HCEC 1CT (cell line): Measurements from ENCODE around the gene PSMC6.
"Not testable (repeated sequence)": the region's sequence is repeated elsewhere in the genome, so short reads cannot be mapped to it uniquely, and the experiment has no call there.

Source experiments
- DNase-seq: peaks from one replicate; pipeline ENCODE4 v3.0.0-alpha.2; 2017

PSMC6 gene

DNA sequence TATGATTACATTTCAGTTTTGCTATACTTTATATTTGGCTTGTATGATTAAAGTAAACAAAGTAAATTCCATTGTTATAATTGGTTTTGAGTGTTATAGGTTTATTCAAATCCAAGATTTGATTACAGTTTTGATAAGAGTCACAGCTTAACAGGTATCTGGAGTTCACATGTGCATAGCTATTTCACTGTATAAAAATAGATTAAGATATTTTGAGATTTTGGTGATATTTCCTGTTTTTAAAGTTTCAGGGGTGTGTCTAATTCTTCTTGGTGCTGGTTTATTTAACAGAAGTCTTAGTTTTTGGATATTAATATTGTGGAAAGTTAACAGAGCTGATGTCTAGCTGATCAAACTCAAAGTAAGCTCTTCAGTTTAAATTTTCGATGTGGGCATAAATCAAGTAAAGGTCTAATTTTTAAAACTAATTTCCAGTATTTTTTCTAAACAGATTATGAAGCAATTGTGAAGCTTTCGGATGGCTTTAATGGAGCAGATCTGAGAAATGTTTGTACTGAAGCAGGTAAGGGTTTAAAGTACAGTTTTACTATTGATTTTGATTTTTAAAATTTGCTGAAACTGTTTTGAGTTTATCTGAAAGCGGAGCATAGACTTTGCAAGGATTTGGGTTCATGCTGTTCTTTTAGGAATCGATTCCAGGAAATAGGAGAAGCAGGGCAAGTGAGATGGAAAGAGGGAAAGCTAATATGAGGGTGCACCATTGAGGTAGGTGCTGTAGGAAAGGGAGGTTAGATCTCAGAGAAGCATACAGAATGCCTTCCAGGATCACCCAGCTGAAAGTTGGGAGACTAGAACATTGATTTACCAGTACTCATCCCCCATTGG, 16.7 kb downstream of the PSMC6 start:
- DNase-seq: no peak

DNA sequence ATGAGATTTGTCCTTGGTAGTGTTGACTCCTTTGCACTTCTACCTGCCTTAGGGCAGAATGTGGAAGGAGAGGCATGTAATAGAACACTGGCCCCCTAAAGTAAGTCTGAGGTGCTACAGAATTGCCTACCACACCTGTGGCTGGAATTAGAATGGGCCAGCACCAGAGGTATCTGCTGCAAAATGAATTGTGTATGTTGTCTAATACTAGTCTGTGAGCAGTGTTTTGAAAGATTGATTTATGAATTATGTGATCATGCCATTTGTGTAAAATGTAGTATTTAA, 17.3 kb downstream of the PSMC6 start:
- DNase-seq: no peak

DNA sequence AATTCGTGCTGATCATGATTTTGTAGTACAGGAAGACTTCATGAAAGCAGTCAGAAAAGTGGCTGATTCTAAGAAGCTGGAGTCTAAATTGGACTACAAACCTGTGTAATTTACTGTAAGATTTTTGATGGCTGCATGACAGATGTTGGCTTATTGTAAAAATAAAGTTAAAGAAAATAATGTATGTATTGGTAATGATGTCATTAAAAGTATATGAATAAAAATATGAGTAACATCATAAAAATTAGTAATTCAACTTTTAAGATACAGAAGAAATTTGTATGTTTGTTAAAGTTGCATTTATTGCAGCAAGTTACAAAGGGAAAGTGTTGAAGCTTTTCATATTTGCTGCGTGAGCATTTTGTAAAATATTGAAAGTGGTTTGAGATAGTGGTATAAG, 20.5 kb downstream of the PSMC6 start:
- DNase-seq: not testable (repeated sequence)

DNA sequence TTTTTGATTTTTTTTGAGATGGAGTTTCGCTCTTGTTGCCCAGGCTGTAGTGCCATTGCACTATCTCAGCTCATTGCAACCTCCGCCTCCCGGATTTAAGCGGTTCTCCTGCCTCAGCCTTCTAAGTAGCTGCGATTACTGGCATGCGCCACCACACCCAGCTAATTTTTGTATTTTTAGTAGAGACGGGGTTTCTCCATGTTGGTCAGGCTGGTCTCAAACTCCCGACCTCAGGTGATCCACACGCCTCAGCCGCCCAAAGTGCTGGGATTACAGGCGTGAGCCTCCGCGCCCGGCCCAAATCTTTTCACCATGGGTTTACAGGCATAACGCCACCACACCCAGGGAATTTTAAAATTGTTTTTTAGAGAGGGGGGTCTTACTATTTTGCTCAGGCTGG, 22.0 kb downstream of the PSMC6 start:
- not testable (repeated sequence) for DNase-seq

DNA sequence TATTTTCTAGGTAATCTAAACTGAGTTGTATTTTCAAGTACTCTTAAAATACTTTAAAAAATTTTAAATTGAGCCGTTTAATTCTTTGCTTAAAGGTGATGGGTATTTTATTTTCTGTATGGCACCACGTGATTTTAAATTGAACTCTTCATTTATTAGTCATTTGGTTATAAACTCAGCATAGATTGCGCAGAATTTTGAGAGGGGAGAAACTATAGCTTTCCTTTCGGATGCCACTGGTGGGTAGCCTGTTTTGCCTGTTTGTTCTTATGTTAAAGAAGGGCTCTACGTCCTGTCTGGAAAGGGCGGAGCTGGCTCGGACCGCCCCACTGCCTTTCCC, 22.6 kb downstream of the PSMC6 start:
- DNase-seq: no peak

DNA sequence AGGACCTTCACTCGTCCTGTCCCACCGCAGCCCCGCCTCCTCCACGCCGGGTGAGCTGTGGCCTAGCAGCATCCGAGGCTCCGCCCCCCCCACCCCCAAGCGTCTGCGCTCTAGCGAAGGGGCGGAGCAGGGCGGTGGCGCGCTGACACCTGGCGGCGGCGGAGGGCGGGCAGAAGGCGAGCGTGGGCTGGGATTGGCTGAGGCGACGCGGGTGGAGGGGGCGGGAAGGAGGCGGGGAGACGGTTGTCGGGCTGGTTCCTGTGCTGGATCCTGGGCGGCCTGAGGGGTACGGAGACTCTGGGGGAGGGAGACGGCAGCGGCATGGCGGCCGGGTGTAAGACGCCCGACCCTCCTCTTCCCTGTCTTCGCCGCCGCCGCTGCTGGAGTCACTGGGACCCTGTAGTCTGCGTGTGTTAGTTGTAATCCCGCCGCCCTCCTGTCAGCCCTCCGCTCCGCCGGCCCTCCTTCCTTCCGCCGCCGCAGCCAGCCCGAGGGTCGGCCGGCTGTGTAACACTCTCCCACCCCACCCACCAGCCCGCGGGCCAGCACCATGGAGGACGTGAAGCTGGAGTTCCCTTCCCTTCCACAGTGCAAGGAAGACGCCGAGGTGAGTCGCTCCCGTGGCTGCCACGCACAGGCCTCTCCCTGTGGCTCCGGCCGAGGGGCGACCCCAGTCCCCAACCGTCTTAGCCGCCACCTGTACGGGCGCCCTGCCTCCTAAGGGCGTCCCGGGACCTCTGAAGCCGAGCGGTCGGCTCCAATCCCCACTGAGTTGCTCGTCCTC, 23.1 kb downstream of the PSMC6 start, which contains the start of gene STYX:
Gene STYX (plus strand): TSS at position 242 of the 784 bp plus-strand sequence. CDS start 309 bp downstream, at position 551.
- peak; percentile 95 for DNase-seq

DNA sequence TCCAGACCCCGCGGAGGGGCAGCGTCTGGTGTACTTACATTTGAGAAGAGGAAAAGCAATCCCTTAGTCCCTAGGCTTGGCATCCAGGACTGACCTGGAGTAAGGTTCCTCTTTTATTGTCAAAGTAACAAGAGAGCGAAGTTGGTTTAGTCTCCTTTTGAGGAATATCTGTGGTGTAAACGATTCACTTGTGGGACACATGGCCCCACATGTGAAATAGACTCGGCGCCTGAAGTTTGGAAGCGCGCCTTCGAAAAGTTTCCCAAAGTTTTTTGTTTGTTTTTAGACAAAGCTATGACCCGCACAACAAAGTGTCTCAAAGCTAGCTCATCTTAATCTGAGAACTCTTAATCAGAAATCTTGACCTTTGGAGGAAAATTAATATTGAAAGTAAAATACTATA, 23.7 kb downstream of the PSMC6 start:
- peak; percentile 21 for DNase-seq

DNA sequence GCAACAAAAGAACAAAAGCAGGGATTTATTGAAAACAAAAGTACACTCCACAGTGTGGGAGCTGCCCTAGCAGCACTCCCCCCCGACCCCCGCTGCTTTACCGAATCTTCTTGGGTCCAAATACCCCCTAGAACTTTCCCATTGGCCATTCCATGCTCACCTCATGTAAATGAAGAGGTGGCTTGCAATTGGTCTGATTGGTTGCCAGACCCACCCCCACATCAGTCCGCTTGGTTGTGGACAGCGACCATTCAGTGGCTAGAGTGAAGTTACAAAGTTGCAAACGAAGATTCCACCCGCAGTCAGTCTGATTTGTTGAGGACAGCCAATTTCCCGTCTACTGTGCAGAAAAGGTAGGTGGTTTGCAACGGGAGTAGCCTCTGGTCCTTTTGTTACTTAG, 26.8 kb downstream of the PSMC6 start:
- no peak for DNase-seq

DNA sequence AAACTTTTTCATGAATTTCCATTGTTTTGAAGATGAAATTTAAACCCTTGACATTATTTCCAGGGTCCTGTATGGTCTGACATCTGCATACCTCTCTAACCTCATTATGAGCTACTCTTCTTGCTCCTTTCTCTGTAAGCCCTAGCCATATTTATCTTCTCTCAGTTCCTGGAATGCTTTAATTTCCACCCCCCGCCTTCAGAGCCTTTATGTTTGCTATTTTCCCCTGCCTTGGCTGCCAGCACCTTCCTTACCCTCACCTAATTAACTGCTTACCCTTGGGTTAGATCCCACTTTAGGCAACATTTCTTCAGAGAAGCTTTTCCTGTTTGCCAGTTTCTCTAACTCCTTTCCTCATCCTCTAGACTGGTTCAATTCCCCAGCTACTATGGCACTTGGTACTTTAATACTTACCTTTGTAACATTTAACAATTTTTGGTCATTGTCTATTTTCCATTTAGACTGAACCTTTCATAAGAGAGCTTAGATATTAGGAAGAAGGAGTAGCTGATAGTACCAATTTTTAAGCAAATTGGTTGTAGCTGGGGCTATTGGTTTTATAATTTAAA, 29.0 kb downstream of the PSMC6 start:
- no peak for DNase-seq

DNA sequence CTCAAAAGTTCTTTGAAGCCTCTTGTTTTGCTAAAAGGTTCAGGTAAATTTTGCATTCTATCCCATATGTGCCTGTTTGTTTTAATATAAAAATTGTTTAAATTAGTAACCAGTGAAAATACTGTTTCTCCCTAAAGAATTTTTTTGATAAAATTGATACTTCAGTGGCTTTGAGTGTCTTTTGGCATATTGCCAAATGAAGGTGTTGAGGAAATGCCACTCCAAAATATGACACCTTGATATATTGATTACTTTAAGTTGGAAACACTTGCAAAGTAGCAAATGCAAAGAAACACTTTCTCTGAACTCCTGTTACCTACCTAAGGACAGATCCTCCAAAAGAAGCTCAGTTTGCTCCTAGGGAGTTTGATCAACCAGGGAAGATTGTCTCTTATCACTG, 31.4 kb downstream of the PSMC6 start:
- no peak for DNase-seq

DNA sequence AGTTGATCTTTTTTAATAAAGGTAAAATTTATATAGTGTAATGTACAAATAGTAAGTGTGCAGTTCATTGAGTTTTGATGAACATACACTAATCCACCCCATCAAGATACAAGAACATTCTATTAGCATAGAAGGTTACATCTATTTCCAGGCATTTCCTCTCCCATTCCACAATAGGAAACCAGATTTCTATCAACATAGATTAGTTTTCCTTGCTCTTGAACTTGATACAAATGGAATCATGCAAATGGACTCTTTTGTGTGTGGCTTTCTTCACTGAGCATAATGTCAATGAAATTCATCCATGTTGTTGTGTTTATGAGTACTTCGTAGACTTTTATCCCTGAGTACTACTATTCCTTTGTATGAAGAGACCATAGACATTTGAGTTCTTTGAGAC, 33.8 kb downstream of the PSMC6 start:
- no peak for DNase-seq

DNA sequence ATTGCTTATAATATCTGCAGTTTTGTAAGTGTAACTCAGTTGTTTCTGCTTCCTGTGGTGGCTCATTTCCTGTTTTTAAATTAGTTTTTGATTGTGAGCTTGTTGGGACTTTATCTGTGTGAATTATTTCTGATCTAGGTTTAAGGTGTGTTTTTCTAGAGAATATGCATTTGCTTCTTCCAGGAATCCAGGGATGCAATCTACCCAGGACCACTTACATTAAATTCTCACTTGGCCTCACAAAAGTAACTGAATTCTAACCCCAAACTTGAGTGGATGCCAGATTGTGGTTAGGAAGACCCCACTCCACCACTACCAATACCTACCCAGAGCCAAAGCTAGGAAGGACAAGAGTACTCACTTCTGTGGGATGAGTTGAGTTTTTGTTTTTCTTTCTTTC, 34.9 kb downstream of the PSMC6 start:
- DNase-seq: no peak

DNA sequence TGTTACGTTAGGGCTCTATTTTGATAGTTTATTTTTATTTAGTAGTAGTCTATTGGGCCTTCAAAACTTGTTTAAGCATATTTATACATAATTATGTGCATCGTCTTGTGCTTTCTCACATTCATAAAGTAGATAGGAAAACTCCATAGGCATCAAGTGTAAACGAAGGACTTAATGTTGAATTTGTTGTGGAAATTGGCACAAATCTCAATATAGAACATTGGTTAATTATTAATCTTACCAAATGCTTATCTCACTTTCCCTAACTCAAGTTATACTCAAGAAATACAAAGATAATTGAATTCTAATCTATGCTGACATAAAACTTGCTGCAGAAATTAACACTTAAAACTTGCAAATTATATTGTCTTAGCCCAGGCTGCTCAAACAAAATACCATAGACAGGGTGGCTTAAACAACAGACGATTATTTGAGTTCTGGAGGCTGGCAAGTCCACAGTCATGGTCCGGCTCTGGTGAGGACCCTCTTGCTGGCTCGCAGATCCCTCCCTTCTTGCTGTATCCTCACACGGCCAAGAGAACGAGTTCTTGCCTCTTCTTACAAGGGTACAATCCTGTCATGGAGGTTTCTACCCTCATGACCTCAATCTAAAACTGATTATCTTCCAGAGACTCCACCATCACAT, 41.8 kb downstream of the PSMC6 start:
- DNase-seq: no peak

DNA sequence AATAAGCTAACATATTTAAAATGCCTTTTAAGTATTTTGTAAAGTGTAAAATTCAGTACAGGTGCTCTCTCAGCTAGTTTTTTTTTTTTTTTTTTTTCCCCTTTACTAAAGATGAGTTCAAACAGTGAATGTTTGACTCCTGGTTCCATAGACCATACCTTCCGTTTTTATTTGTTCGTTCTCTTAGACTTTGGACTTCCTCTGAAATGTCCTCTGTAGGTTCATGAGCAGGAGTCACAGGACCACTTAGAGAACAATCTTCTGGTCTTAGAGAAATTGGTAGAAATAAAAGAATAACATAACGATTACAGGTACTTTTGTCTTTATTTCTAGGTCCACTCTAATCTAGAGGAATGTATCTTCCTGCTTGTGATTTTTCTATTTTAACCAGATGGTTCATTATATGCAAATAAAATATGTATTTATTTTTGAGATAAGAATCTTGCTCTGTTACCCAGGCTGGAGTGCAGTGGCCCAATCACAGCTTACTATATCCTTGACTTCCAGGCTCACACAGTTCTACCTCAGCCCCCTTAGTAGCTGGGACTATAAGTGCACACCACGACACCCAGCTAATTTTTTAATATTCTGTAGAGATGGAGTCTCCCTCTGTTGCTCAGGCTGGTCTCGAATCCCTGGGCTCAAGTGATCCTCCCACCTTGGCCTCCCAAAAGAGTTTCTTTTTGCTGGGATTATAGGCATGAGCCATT, 48.8 kb downstream of the PSMC6 start:
- no peak for DNase-seq

DNA sequence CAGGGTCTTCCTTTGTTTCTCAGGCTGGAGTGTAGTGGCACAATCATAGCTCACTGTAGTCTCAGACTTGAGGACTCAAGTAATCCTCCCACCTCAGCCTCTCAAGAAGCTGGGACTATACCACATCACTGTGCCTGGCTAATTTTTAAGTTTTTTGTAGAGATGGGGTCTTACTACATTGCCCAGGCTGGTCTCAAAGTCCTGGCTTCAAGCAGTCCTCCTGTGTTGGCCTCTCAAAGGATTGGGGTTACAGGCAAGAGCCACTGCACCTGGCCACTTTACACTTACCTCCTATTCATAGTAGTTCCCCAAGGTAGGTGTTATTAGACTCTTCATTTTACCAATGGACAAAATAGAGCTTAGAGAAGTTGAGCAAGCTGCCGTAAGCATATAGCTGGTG, 52.1 kb downstream of the PSMC6 start:
- no peak for DNase-seq

DNA sequence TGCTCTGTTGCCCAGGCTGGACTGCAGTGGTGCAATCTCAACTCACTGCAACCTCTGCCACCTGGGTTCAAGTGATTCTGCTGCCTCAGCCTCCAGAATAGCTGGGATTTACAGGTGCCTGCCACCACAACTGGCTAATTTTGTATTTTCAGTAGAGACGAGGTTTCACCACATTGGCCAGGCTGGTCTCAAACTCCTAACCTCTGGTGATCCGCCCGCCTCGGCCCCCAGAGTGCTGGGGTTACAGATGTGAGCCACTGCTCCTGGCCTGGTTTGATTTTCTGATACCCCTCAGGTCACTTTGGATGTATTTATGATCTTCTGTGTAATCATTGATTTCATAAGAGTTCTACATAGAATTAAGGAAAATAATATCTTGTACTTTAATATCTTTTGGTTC, 55.9 kb downstream of the PSMC6 start:
- not testable (repeated sequence) for DNase-seq

DNA sequence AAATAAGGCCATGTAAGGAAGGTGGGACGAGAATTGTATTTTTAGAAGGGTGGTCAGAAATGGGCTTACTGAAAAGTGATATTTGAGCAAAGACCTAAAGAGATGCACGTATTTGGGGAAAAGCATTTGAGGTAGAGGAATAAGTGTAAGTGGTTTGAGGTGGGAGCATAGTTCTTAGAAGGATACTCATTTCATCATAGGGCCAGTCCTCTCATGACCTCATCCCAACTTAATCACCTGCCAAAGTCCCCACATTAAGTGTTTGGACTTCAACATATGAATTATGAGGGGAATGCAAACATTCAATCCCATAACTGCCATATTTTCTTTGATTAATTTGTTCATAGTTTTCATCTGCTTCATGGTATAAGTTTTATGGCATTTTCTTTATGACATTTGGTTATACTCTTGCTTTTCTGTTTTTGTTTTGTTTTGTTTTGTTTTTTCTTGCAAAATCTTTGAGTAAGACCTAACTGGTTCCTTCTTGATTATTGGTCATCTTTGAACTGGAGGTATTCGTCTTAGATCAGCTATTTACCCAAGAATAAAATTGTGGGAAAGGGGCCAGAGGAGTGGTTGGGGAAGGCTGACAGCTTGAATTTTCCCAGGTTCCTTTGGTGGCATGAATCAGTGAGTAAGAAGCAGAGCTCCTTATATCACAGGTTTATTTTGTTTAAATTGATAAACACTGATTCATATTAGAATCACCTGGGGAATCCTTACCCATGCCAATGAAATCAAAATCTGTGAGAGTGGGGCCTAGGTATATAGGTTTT, 60.2 kb downstream of the PSMC6 start:
- DNase-seq: no peak

DNA sequence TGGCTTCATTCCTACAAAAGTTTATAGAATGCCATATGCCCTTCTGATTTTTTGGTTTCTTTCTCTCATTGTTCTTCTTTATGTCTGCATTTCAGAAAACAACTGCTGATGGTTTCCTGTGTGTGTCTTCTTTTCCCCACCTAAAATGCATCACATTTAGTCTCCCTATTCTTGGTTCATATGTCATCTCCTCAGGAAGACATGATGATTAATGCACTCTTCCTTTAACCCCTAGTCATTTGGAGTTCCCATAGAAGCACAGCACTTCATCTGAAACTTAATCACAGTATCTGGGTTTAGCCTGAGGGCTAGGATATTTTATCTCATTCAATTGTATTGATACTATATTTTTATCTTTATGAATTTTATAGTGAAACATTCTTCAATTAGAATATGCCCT, 62.9 kb downstream of the PSMC6 start:
- DNase-seq: no peak

DNA sequence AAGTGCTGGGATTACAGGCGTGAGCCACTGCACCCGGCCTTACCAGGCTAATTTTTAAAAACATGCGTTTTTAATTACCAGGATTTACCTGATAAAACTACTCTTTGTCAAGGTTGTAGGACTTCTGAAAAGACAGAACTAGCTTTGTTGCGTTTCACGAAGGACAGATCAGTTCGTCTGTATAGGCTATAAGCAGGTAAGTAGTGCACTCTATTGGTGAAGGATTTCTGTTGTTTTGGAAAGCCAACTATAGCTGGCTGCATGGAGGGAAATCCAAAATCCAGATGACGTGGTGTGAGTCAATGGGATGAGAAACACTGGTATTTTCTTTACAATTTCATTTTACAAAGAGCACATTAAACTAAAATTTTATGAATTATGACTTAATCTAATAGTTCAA, 69.8 kb downstream of the PSMC6 start:
- DNase-seq: no peak
